NCI-H2081 treated with DMSO at 0.1 percent for 48 hours (cell line): ENCODE measurements around the gene LBH.

Source experiments
- DNase-seq: peaks from one replicate; lab custom pipeline; 2025; lab: John Stamatoyannopoulos, UW

The LBH gene

GRCh38 chr2:30235859-30236535 is 4.7 kb downstream of the LBH start:
- no peak for DNase-seq

GRCh38 chr2:30236591-30237238 is 5.4 kb downstream of the LBH start:
- no peak for DNase-seq

- no peak for DNase-seq
Observed at GRCh38 chr2:30237239-30237965, 6.1 kb downstream of the LBH start.

- DNase-seq: no peak
Observed at GRCh38 chr2:30237966-30238800, 6.8 kb downstream of the LBH start.

- DNase-seq: no peak
Observed at GRCh38 chr2:30239308-30239985, 8.1 kb downstream of the LBH start.

- no peak for DNase-seq
Observed at GRCh38 chr2:30239986-30240752, 8.8 kb downstream of the LBH start.

- DNase-seq: no peak
Observed at GRCh38 chr2:30243231-30243630, 11.9 kb downstream of the LBH start.

- no peak for DNase-seq
Observed at GRCh38 chr2:30245364-30245763, 14.0 kb downstream of the LBH start.

GRCh38 chr2:30248791-30249190 is 17.5 kb downstream of the LBH start:
- DNase-seq: no peak

- no peak for DNase-seq
Observed at GRCh38 chr2:30249354-30249753, 18.0 kb downstream of the LBH start.

GRCh38 chr2:30250421-30250820 is 19.1 kb downstream of the LBH start:
- no peak for DNase-seq

- no peak for DNase-seq
Observed at GRCh38 chr2:30252723-30253701, 21.7 kb downstream of the LBH start.

GRCh38 chr2:30253873-30254684 is 22.7 kb downstream of the LBH start:
- DNase-seq: no peak

GRCh38 chr2:30254685-30255001 is 23.3 kb downstream of the LBH start:
- DNase-seq: no peak

GRCh38 chr2:30255026-30255425 is 23.7 kb downstream of the LBH start:
- no peak for DNase-seq

GRCh38 chr2:30255466-30256408 is 24.4 kb downstream of the LBH start:
- DNase-seq: no peak

- no peak for DNase-seq
Observed at GRCh38 chr2:30257266-30258214, 26.2 kb downstream of the LBH start.
